Right atrium auricular region (tissue), 2 donors: ENCODE data around the gene ETV6. TPM values are rescaled to one million over a fixed set of nuclear protein-coding genes. Genes with fewer than 3 reads are reported as not detected.
A peak's percentile ranks its signal among the peaks of the same experiment; 100 is the strongest.

Experiments
- DNase-seq: peaks from one replicate; pipeline ENCODE4 v3.0.0-alpha.2; 2019; ENCODE audit warnings: low spot score
- H3K27ac ChIP-seq, 2 donors: fragments of 200-600 bp; sonication (generic); 1 replicate in 1 of 2; 2 replicates in 1 of 2; pipeline ENCODE4 v1.5.1; 2016 to 2019
- H3K27me3 ChIP-seq, 2 donors: fragments of 200-600 bp; sonication (generic); one replicate each; pipeline versions ENCODE4 v1.5.1 to v1.6.0; 2017 to 2019
- H3K36me3 ChIP-seq: fragments of 200-600 bp; sonication (generic); one replicate; pipeline ENCODE4 v1.5.1; 2016
- H3K4me1 ChIP-seq, 2 donors: fragments of 200-600 bp; sonication (generic); one replicate each; pipeline versions ENCODE4 v1.5.1 to v1.6.0; 2017 to 2019
- H3K4me3 ChIP-seq, 2 donors: fragments of 200-600 bp; sonication (generic); 1 replicate in 1 of 2; 2 replicates in 1 of 2; pipeline ENCODE4 v1.5.1; 2017 to 2019; ENCODE audit warnings: mild to moderate bottlenecking in 1 of 2, moderate library complexity in 1 of 2
- H3K9me3 ChIP-seq, 2 donors: fragments of 200-600 bp; sonication (generic); one replicate each; pipeline ENCODE4 v1.5.1; 2019
- total RNA-seq, 2 donors: library from RNA; depleted of rRNA; stranded (reverse); fragments of >200 nt; gene quantifications; one replicate each; pipeline ENCODE4 v1.1.0, GENCODE V29; 2016
- TF ChIP-seq, protein P1 (sequence below), 2 donors: fragments of 200-600 bp; sonication (generic); IDR thresholded peaks; one replicate each; pipeline ENCODE4 v1.5.1; 2019; ENCODE audit warnings: antibody characterized with exemption in 2 of 2

Gene ETV6
- total RNA-seq, 2 donors from 2014 or later: 6.7 TPM

DNA sequence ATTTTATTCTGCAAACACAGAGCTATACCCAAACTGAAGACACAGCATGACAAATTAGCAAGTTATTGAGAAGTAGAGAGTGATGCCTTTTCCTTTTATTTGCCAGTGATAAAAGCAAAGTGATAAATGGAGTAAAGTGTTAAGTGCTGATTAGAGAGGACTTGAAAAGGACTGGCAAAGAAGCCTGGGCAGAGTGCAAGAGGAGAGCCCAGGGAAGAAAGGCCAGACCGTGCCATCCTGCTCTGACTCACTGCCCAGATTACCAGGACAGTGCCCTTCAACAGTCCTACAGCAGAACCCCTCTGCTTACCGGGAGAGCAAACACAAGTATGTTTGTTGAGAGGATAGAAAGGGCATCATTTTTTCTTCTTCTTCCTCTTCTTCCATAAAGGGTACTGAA lies 106.5 kb downstream of the ETV6 start:
- Histone ChIP-seq H3K36me3 (no peaks in the 10 kb centered on the region), H3K4me1 (peaks cover 0 to 69% of the 10 kb centered on the region in 2 donors), H3K9me3 (no peaks in the 10 kb centered on the region), H3K4me3 (no peak overlapping the region), H3K27ac (peak overlapping the region; percentile 72 to 79), H3K27me3 (no peaks in the 10 kb centered on the region)
- DNase-seq: no peak
- TF ChIP-seq, protein P1, sequence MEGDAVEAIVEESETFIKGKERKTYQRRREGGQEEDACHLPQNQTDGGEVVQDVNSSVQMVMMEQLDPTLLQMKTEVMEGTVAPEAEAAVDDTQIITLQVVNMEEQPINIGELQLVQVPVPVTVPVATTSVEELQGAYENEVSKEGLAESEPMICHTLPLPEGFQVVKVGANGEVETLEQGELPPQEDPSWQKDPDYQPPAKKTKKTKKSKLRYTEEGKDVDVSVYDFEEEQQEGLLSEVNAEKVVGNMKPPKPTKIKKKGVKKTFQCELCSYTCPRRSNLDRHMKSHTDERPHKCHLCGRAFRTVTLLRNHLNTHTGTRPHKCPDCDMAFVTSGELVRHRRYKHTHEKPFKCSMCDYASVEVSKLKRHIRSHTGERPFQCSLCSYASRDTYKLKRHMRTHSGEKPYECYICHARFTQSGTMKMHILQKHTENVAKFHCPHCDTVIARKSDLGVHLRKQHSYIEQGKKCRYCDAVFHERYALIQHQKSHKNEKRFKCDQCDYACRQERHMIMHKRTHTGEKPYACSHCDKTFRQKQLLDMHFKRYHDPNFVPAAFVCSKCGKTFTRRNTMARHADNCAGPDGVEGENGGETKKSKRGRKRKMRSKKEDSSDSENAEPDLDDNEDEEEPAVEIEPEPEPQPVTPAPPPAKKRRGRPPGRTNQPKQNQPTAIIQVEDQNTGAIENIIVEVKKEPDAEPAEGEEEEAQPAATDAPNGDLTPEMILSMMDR (IDR thresholded peaks at IDR 0.05): no peak

DNA sequence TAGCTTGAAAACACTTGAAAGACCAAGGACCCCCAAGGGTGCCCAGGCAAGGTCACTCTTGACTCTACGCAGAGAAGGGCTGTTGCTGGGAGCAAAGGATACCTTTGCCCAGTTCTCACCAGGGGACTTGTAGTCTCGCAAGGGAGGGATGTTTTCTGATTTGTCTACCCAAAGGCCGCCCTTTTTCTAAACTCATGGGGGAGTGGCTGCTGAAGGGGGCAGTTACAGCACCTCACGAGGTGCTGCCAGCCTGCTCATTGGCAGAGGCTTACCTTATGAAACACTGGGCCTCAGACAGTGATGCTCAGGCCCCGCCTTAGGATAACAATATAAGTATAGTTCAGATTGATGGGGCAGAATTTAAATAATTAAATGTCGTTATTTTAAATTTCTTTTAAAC lies 107.0 kb downstream of the ETV6 start:
- TF ChIP-seq, protein P1 (IDR thresholded peaks at IDR 0.05): no peak
- DNase-seq: no peak
- H3K27me3 ChIP-seq: no peaks in the 10 kb centered on the region

DNA sequence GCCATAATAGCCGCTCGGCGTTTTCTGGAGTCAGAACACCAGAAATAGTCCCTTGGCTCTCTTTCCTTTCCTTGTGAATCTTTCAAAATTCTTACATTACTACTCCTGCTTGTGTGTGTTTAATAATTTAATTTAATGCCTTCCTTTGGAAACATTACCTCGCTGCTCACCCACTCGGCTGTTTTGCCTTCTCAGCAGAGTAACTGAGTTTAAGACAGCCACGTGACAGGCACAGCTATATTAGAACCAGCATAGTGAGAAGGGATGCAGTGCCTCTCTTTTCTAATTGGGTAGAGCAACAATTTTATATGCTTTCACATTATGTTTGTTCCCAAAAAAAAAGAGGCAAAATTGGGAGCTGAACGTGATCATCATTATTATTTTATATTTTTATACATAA lies 107.6 kb downstream of the ETV6 start:
- TF ChIP-seq, protein P1 (IDR thresholded peaks at IDR 0.05): no peak

More for the DNA sequence above, 107.0 kb downstream of the ETV6 start:
- peaks cover 0 to 69% of the 10 kb centered on the region in 2 donors for H3K4me1 ChIP-seq
- H3K27ac ChIP-seq: peak overlapping the region; percentile 72 to 79
- no peaks in the 10 kb centered on the region for H3K9me3 ChIP-seq
- no peaks in the 10 kb centered on the region for H3K36me3 ChIP-seq
- no peak overlapping the region for H3K4me3 ChIP-seq

DNA sequence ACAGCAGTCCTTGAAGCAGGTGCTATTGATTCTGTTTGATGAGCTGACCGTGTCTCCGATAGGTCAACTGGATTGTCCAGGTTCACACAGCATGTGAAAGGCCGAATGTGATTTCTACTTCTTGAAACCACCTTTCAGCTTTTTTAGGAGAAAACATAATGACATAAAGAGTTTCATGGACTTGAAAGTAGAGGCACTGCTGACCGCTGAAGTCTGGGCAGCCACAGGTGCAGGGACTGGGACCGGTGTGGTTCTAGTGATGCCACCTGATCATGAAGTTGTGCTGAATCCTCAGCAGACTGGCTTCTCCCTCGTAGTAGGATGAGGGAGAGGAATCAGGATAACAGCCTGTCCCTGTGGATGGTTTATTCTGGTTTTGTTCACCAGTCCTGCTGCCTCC lies 108.1 kb downstream of the ETV6 start:
- peaks cover 0 to 72% of the 10 kb centered on the region in 2 donors for H3K4me1 ChIP-seq
- H3K27me3 ChIP-seq: no peaks in the 10 kb centered on the region
- no peak overlapping the region for H3K4me3 ChIP-seq
- no peaks in the 10 kb centered on the region for H3K9me3 ChIP-seq
- no peaks in the 10 kb centered on the region for H3K36me3 ChIP-seq
- peak overlapping the region; percentile 72 to 87 for H3K27ac ChIP-seq
- TF ChIP-seq, protein P1 (IDR thresholded peaks at IDR 0.05): no peak
- no peak for DNase-seq

More for the DNA sequence above, 107.6 kb downstream of the ETV6 start:
- no peak for DNase-seq
- H3K9me3 ChIP-seq: no peaks in the 10 kb centered on the region
- H3K27ac ChIP-seq: peak overlapping the region; percentile 72 to 87
- H3K4me1 ChIP-seq: peaks cover 0 to 70% of the 10 kb centered on the region in 2 donors
- no peaks in the 10 kb centered on the region for H3K27me3 ChIP-seq
- H3K36me3 ChIP-seq: no peaks in the 10 kb centered on the region
- no peak overlapping the region for H3K4me3 ChIP-seq

DNA sequence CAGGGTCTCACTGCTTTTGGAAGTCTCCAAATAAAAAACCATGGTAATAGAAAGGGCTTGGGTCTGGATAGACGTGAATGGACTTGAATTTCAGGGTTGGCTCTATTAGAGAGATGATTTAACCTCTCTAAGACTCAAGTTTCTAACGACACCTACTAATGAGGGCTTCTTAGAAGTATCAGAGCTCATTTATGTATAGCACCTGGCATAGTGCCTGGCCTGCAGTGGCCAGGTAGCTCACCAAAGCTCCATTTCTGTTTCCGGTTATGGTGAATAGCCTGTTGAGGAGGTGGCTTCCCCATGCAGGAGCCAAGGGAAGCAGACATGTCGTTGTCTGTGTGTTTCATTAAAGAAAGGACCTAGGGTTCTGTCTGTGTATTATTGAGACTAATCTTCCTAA lies 108.6 kb downstream of the ETV6 start:
- no peaks in the 10 kb centered on the region for H3K27me3 ChIP-seq
- no peak overlapping the region for H3K4me3 ChIP-seq
- no peaks in the 10 kb centered on the region for H3K9me3 ChIP-seq
- peak overlapping the region; percentile 72 to 87 for H3K27ac ChIP-seq
- DNase-seq: no peak
- H3K36me3 ChIP-seq: no peaks in the 10 kb centered on the region
- H3K4me1 ChIP-seq: peaks cover 0 to 69% of the 10 kb centered on the region in 2 donors
- TF ChIP-seq, protein P1 (IDR thresholded peaks at IDR 0.05): no peak
